ENCODE data around the gene CDK16. TPM values are rescaled to one million over a fixed set of nuclear protein-coding genes. Genes with fewer than 3 reads are reported as not detected.

CDK16 gene
- total RNA-seq, 1 experiment from 2014 or later: 105 TPM

GRCh38 chrX:47232197-47232802 is 13.8 kb downstream of the CDK16 start:
- Histone ChIP-seq H3K4me3 (peak overlapping the region; percentile 69), H3K27me3 (replicated peaks) (no peaks in the 10 kb centered on the region), H3K4me1 (replicated peaks) (peaks cover 15% of the 10 kb centered on the region), H3K9me3 (replicated peaks) (no peaks in the 10 kb centered on the region), H3K36me3 (peaks cover 16% of the 10 kb centered on the region), H3K27ac (peak overlapping the region; percentile 93)
- no peak for DNase-seq (ENCODE audit: low read depth in 1 of 2, low spot score in 2 of 2)

GRCh38 chrX:47232803-47233332 is 14.4 kb downstream of the CDK16 start, which contains the start of gene USP11:
Gene USP11, plus strand, starts transcription at chrX:47233009. Its CDS starts 35 bp downstream, at chrX:47233044.
- H3K27me3 ChIP-seq (replicated peaks): no peaks in the 10 kb centered on the region
- peak within 1 kb of the TSS; percentile 69 for H3K4me3 ChIP-seq
- peaks cover 15% of the 10 kb centered on the region for H3K4me1 ChIP-seq (replicated peaks)
- H3K36me3 ChIP-seq: peaks cover 15% of the 10 kb centered on the region
- H3K27ac ChIP-seq: peak within 1 kb of the TSS; percentile 93
- DNase-seq (ENCODE audit: low read depth in 1 of 2, low spot score in 2 of 2): peak; percentile 46 to 50
- H3K9me3 ChIP-seq (replicated peaks): no peaks in the 10 kb centered on the region

DNA sequence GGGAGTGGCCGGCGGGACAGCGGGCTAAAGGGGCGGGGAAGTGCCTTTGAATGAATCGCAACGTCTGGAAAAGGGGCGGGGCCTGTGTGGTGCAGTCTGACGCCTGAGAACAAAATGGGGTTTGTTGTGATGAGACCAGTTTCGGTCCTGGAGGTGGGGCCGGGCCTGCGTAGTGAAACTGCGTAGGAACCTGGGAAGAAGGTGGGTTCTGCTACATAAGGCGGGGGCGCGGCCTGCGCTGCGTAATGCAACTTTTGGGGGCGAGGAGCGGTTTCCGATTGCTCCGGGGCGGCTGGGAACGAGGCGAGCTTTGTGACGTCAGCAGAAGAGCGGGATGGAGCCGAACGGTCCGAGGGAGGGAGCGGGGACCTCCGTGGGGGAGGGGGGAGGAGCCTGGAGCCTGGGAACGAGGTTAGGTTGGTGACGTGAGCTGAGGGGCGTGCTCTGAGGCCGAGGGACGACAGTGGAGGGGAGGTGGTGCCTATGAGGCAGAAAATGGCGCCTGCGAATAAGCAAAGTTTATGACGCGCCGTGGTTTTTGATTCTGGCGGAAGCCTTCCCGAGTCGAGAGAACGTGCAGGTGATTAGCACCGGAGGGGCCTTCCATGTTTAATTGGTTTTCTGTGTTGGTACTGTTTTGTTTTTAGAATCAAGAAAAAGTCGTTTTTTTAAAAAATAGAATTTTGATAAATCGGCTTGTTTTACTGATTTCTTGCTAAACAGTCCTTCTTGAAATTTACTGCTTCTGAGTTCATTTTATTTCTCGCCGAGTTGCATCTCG is 15.0 kb downstream of the CDK16 start:
- peak; percentile 92 to 95 for DNase-seq (ENCODE audit: low read depth in 1 of 2, low spot score in 2 of 2)
- H3K36me3 ChIP-seq: peaks cover 10% of the 10 kb centered on the region
- peak overlapping the region; percentile 93 for H3K27ac ChIP-seq
- H3K4me1 ChIP-seq (replicated peaks): peaks cover 15% of the 10 kb centered on the region
- H3K4me3 ChIP-seq: peak overlapping the region; percentile 69
- H3K27me3 ChIP-seq (replicated peaks): no peaks in the 10 kb centered on the region
- H3K9me3 ChIP-seq (replicated peaks): no peaks in the 10 kb centered on the region

- no peak for DNase-seq (ENCODE audit: low read depth in 1 of 2, low spot score in 2 of 2)
- Histone ChIP-seq H3K9me3 (replicated peaks) (no peaks in the 10 kb centered on the region), H3K4me3 (peak overlapping the region; percentile 69), H3K27ac (peak overlapping the region; percentile 93), H3K4me1 (replicated peaks) (peaks cover 15% of the 10 kb centered on the region), H3K27me3 (replicated peaks) (no peaks in the 10 kb centered on the region), H3K36me3 (peaks cover 7% of the 10 kb centered on the region; the same call in 1 of the 2 replicates)
Measured at GRCh38 chrX:47234583-47234982, 16.1 kb downstream of the CDK16 start.

DNA sequence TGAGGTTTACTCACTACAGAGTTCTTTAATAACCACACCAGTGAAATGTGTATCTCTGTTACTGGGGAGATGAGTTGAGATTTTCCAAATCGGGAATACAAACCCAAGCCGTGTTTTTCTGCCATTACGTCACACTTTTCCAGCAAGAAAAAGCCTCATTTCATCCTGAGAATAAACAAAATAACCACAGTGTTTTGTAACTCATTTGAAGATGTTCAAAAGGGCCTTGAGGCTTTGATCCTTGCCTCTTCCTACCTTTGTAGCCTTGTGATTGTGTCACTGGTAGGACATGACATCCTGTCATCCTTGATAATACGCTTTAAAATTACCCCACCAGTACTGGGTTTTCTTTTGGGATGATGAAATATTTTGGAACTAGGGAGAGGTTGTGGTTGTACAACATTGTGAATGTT is 17.2 kb downstream of the CDK16 start:
- Histone ChIP-seq H3K4me3 (no peak overlapping the region), H3K4me1 (replicated peaks) (peaks cover 15% of the 10 kb centered on the region), H3K27me3 (replicated peaks) (no peaks in the 10 kb centered on the region), H3K27ac (no peak overlapping the region), H3K36me3 (peaks cover 11% of the 10 kb centered on the region), H3K9me3 (replicated peaks) (no peaks in the 10 kb centered on the region)
- no peak for DNase-seq (ENCODE audit: low read depth in 1 of 2, low spot score in 2 of 2)

GRCh38 chrX:47239199-47239598 is 20.7 kb downstream of the CDK16 start:
- no peak for DNase-seq (ENCODE audit: low read depth in 1 of 2, low spot score in 2 of 2)
- no peaks in the 10 kb centered on the region for H3K27me3 ChIP-seq (replicated peaks)
- H3K36me3 ChIP-seq: peaks cover 25% of the 10 kb centered on the region
- H3K27ac ChIP-seq: no peak overlapping the region
- H3K4me3 ChIP-seq: no peak overlapping the region
- no peaks in the 10 kb centered on the region for H3K9me3 ChIP-seq (replicated peaks)
- peaks cover 8% of the 10 kb centered on the region; the same call in 1 of the 2 replicates for H3K4me1 ChIP-seq (replicated peaks)

DNA sequence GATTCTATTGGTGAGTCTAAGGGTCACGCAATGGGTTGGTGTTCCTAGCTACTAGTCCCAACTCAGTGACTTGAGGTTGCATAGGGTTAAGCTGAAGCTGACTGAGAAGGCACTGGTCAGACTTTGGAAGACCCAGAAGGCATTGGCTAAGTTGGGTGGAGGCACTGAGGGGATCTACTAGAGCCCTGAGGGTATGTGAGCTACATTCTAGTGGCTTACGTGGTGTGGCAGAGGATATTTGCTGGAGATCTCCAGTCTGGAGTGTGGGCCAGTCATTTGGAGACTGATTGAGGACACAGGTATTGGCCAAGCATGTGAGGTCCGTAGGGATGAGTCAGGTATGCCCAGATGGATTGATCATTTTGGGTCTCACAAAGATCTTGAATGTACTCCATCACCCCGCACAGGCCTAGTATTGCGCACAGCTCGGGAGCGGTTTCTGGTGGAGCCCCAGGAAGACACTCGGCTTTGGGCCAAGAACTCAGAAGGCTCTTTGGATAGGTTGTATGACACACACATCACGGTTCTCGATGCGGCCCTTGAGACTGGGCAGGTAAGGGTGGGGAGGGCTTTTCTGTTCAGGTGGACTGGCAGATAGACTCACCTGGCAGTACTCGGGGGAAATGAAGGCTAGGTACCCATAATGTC is 21.5 kb downstream of the CDK16 start:
- Histone ChIP-seq H3K27me3 (replicated peaks) (no peaks in the 10 kb centered on the region), H3K9me3 (replicated peaks) (no peaks in the 10 kb centered on the region), H3K27ac (no peak overlapping the region), H3K4me3 (no peak overlapping the region), H3K4me1 (replicated peaks) (peaks cover 3% of the 10 kb centered on the region; the same call in 1 of the 2 replicates), H3K36me3 (peaks cover 29% of the 10 kb centered on the region)
- DNase-seq (ENCODE audit: low read depth in 1 of 2, low spot score in 2 of 2): no peak

DNA sequence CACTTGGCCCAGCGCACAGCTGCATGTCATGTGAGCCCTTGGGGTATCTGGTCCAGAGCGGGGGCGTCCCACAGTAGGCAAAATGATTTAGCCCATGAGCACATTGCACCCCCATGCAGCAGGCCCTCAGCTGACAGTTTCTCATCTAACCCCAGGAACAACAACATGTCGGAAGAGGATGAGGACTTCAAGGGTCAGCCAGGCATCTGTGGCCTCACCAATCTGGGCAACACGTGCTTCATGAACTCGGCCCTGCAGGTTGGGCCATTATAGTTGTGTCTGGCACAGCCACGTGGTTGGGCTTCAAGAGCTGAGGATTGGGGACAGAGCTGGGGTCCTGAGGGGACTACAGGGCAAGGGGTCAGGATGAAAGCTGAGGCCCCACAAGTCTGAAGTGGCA is 22.1 kb downstream of the CDK16 start:
- Histone ChIP-seq H3K27ac (no peak overlapping the region), H3K9me3 (replicated peaks) (no peaks in the 10 kb centered on the region), H3K36me3 (peaks cover 24% of the 10 kb centered on the region), H3K4me3 (no peak overlapping the region), H3K4me1 (replicated peaks) (no peaks in the 10 kb centered on the region), H3K27me3 (replicated peaks) (no peaks in the 10 kb centered on the region)
- no peak for DNase-seq (ENCODE audit: low read depth in 1 of 2, low spot score in 2 of 2)

GRCh38 chrX:47241201-47242011 is 22.9 kb downstream of the CDK16 start:
- Histone ChIP-seq H3K27me3 (replicated peaks) (no peaks in the 10 kb centered on the region), H3K4me1 (replicated peaks) (no peaks in the 10 kb centered on the region), H3K4me3 (no peak overlapping the region), H3K9me3 (replicated peaks) (no peaks in the 10 kb centered on the region), H3K27ac (no peak overlapping the region), H3K36me3 (peaks cover 24% of the 10 kb centered on the region)
- no peak for DNase-seq (ENCODE audit: low read depth in 1 of 2, low spot score in 2 of 2)

- H3K4me3 ChIP-seq: no peak overlapping the region
- no peaks in the 10 kb centered on the region for H3K4me1 ChIP-seq (replicated peaks)
- peaks cover 27% of the 10 kb centered on the region for H3K36me3 ChIP-seq
- no peak for DNase-seq (ENCODE audit: low read depth in 1 of 2, low spot score in 2 of 2)
- H3K27ac ChIP-seq: no peak overlapping the region
- no peaks in the 10 kb centered on the region for H3K27me3 ChIP-seq (replicated peaks)
- H3K9me3 ChIP-seq (replicated peaks): no peaks in the 10 kb centered on the region
Measured at GRCh38 chrX:47242321-47242720, 23.8 kb downstream of the CDK16 start.

GRCh38 chrX:47243351-47243750 is 24.9 kb downstream of the CDK16 start:
- Histone ChIP-seq H3K4me1 (replicated peaks) (no peaks in the 10 kb centered on the region), H3K27me3 (replicated peaks) (no peaks in the 10 kb centered on the region), H3K4me3 (no peak overlapping the region), H3K27ac (no peak overlapping the region), H3K36me3 (peaks cover 29% of the 10 kb centered on the region), H3K9me3 (replicated peaks) (no peaks in the 10 kb centered on the region)
- DNase-seq (ENCODE audit: low read depth in 1 of 2, low spot score in 2 of 2): no peak

DNA sequence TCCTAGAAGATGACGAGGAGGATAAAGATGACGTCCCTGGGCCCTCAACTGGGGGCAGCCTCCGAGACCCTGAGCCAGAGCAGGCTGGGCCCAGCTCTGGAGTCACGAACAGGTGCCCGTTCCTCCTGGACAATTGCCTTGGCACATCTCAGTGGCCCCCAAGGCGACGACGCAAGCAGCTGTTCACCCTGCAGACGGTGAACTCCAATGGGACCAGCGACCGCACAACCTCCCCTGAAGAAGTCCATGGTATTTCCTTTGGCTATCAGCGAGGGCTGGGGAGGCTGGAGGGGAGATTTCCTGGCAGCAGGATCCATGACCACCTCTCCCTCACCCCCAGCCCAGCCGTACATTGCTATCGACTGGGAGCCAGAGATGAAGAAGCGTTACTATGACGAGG is 26.2 kb downstream of the CDK16 start:
- peaks cover 29% of the 10 kb centered on the region for H3K36me3 ChIP-seq
- H3K9me3 ChIP-seq (replicated peaks): no peaks in the 10 kb centered on the region
- H3K27ac ChIP-seq: no peak overlapping the region
- no peaks in the 10 kb centered on the region for H3K4me1 ChIP-seq (replicated peaks)
- H3K27me3 ChIP-seq (replicated peaks): no peaks in the 10 kb centered on the region
- no peak for DNase-seq (ENCODE audit: low read depth in 1 of 2, low spot score in 2 of 2)
- no peak overlapping the region for H3K4me3 ChIP-seq

DNA sequence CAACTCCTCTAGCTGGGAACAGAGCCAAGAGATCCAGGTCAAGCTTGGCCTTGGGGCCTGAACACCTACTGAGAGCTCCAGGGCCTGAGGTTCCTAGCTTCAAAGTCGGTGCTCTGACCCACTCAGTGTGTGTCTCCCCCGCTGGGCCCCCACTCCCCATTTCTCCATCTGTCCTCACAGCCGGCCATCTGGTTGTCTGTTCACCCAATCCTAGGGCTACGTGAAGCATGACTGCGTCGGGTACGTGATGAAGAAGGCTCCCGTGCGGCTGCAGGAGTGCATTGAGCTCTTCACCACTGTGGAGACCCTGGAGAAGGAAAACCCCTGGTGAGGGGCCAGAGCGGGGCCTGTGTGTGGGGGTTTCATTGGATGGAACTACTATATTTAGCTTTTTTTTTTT is 26.7 kb downstream of the CDK16 start:
- H3K4me1 ChIP-seq (replicated peaks): no peaks in the 10 kb centered on the region

More for the DNA sequence above, 26.7 kb downstream of the CDK16 start:
- Histone ChIP-seq H3K36me3 (peaks cover 29% of the 10 kb centered on the region), H3K27me3 (replicated peaks) (no peaks in the 10 kb centered on the region), H3K27ac (no peak overlapping the region), H3K9me3 (replicated peaks) (no peaks in the 10 kb centered on the region), H3K4me3 (no peak overlapping the region)
- no peak for DNase-seq (ENCODE audit: low read depth in 1 of 2, low spot score in 2 of 2)
